ENCODE results near the gene KIZ.

Gene KIZ

GRCh38 chr20:21105429-21106170, 20.3 kb upstream of the KIZ start:
- DNase-seq (ENCODE audit: low read depth, low spot score): no peak

GRCh38 chr20:21106171-21107017, 19.5 kb upstream of the KIZ start, which contains the start of gene LINC00237:
TSS of gene LINC00237 (minus strand) at chr20:21106358.
- no peak for DNase-seq (ENCODE audit: low read depth, low spot score)

- DNase-seq (ENCODE audit: low read depth, low spot score): no peak
These were observed 16.7 kb upstream of the KIZ start for GRCh38 chr20:21109144-21109543.

- no peak for DNase-seq (ENCODE audit: low read depth, low spot score)
These were observed 15.1 kb upstream of the KIZ start for GRCh38 chr20:21110811-21111210.

GRCh38 chr20:21111416-21111815, 14.5 kb upstream of the KIZ start:
- no peak for DNase-seq (ENCODE audit: low read depth, low spot score)

GRCh38 chr20:21113697-21114096, 12.2 kb upstream of the KIZ start:
- no peak for DNase-seq (ENCODE audit: low read depth, low spot score)

GRCh38 chr20:21114584-21114983, 11.3 kb upstream of the KIZ start:
- no peak for DNase-seq (ENCODE audit: low read depth, low spot score)

GRCh38 chr20:21117521-21117920, 8.4 kb upstream of the KIZ start:
- DNase-seq (ENCODE audit: low read depth, low spot score): no peak

- no peak for DNase-seq (ENCODE audit: low read depth, low spot score)
These were observed 7.7 kb upstream of the KIZ start for GRCh38 chr20:21118138-21118537.

- DNase-seq (ENCODE audit: low read depth, low spot score): no peak
These were observed 7.1 kb upstream of the KIZ start for GRCh38 chr20:21118782-21119181.

GRCh38 chr20:21124190-21124589, 1.7 kb upstream of the KIZ start:
- no peak for DNase-seq (ENCODE audit: low read depth, low spot score)

- no peak for DNase-seq (ENCODE audit: low read depth, low spot score)
These were observed 622 bp upstream of the KIZ start for GRCh38 chr20:21125072-21125848.

- no peak for DNase-seq (ENCODE audit: low read depth, low spot score)
These were observed 644 bp downstream of the KIZ start for GRCh38 chr20:21126581-21126870.

- DNase-seq (ENCODE audit: low read depth, low spot score): no peak
These were observed 1.5 kb downstream of the KIZ start for GRCh38 chr20:21127201-21127981.

- DNase-seq (ENCODE audit: low read depth, low spot score): no peak
These were observed 4.0 kb downstream of the KIZ start for GRCh38 chr20:21129861-21130260.

- no peak for DNase-seq (ENCODE audit: low read depth, low spot score)
These were observed 7.5 kb downstream of the KIZ start for GRCh38 chr20:21133404-21133803.

- no peak for DNase-seq (ENCODE audit: low read depth, low spot score)
These were observed 8.2 kb downstream of the KIZ start for GRCh38 chr20:21133917-21134622.

- no peak for DNase-seq (ENCODE audit: low read depth, low spot score)
These were observed 9.1 kb downstream of the KIZ start for GRCh38 chr20:21134883-21135493.

- no peak for DNase-seq (ENCODE audit: low read depth, low spot score)
These were observed 10.3 kb downstream of the KIZ start for GRCh38 chr20:21136015-21136732.

GRCh38 chr20:21137078-21137477, 11.2 kb downstream of the KIZ start:
- no peak for DNase-seq (ENCODE audit: low read depth, low spot score)

All from iPS DF 19.7 (cell line).